Uterus (tissue), 2 donors: ENCODE data around the gene SYCE1L.

Experiments
- POLR2A ChIP-seq, 2 donors: fragments of 450-650 bp; IDR thresholded peaks; one replicate each; pipeline ENCODE4 v1.6.1; 2016; ENCODE audit warnings: antibody characterized with exemption in 2 of 2, mild to moderate bottlenecking in 1 of 2, moderate library complexity in 1 of 2
- TF ChIP-seq, protein P1 (sequence below), 4 experiments: fragments of 200-600 bp in 2 of 4; fragments of 450-650 bp in 2 of 4; sonication (generic) in 2 of 4; IDR thresholded peaks; one replicate each; pipeline ENCODE4 v1.5.1; 2016 to 2019; ENCODE audit warnings: antibody characterized with exemption in 4 of 4, mild to moderate bottlenecking in 2 of 4, moderate library complexity in 1 of 4

DNA sequence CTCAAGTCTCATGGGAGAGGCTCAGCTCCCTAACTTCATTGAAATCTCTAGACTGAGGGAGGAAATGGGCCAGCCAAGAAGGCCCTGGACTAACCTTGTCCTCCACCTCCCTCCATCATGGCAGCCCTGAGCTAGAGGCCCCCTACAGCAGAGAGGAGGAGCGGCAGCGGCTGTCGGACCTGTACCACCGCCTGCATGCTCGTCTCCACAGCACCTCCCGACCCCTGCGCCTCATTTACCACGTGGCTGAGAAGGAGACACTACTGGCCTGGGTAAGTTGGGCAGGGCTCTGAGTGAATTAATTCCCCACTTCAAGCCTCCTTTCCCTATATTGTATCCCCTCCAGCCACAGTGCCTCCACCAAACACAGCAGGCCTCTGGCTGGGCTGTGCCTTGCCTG is 3.8 kb upstream of the SYCE1L start:
- TF ChIP-seq, protein P1, sequence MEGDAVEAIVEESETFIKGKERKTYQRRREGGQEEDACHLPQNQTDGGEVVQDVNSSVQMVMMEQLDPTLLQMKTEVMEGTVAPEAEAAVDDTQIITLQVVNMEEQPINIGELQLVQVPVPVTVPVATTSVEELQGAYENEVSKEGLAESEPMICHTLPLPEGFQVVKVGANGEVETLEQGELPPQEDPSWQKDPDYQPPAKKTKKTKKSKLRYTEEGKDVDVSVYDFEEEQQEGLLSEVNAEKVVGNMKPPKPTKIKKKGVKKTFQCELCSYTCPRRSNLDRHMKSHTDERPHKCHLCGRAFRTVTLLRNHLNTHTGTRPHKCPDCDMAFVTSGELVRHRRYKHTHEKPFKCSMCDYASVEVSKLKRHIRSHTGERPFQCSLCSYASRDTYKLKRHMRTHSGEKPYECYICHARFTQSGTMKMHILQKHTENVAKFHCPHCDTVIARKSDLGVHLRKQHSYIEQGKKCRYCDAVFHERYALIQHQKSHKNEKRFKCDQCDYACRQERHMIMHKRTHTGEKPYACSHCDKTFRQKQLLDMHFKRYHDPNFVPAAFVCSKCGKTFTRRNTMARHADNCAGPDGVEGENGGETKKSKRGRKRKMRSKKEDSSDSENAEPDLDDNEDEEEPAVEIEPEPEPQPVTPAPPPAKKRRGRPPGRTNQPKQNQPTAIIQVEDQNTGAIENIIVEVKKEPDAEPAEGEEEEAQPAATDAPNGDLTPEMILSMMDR (IDR thresholded peaks at IDR 0.05) = no peak
- TF ChIP-seq POLR2A (IDR thresholded peaks at IDR 0.05) = no peak
